DMS 273 (cell line): Measurements from ENCODE around the gene GADD45G.

Experiments used
- DNase-seq: peaks from one replicate; lab custom pipeline; 2025; ENCODE audit not compliant: unreplicated experiment; lab: John Stamatoyannopoulos, UW

GADD45G gene

GRCh38 chr9:89647366-89648128, 42.7 kb downstream of the GADD45G start:
- DNase-seq = no peak

GRCh38 chr9:89648247-89649000, 43.6 kb downstream of the GADD45G start:
- DNase-seq = no peak

- DNase-seq = no peak
These were observed 44.4 kb downstream of the GADD45G start for GRCh38 chr9:89649039-89649691.

- no peak for DNase-seq
These were observed 49.3 kb downstream of the GADD45G start for GRCh38 chr9:89654025-89654662.

GRCh38 chr9:89655056-89655989, 50.5 kb downstream of the GADD45G start:
- no peak for DNase-seq
